Large intestine (tissue), 1 donor: ENCODE data around the gene CARD9. TPM values are rescaled to one million over a fixed set of nuclear protein-coding genes. Genes with fewer than 3 reads are reported as not detected.

Experiments used
- polyA plus RNA-seq: library from polyadenylated mRNA; unstranded; fragments of 120-200 nt; gene quantifications from one replicate; pipeline ENCODE4 v1.2.1, GENCODE V29; 2013

CARD9 gene
- polyA plus RNA-seq, 1 donor, result 2.4 TPM

Other genes with a start within 250 kb of the CARD9 start
- not detected for gene LHX3, start 168.5 kb downstream of the CARD9 start, polyA plus RNA-seq
- 11.9 TPM for gene QSOX2, start 127.9 kb downstream of the CARD9 start, polyA plus RNA-seq
- 2.0 TPM for gene CCDC187, start 69.6 kb downstream of the CARD9 start, polyA plus RNA-seq
- gene GPSM1, start 46.1 kb downstream of the CARD9 start, polyA plus RNA-seq, result 39.9 TPM
- 17.0 TPM for gene DNLZ, start 9.9 kb downstream of the CARD9 start, polyA plus RNA-seq
- 11.3 TPM for gene SNAPC4, start 26.5 kb upstream of the CARD9 start, polyA plus RNA-seq
- gene ENTR1, start 36.9 kb upstream of the CARD9 start, polyA plus RNA-seq, result 50.1 TPM
- gene PMPCA, start 37.0 kb upstream of the CARD9 start, polyA plus RNA-seq, result 64.7 TPM
- gene INPP5E, start 66.2 kb upstream of the CARD9 start, polyA plus RNA-seq, result 12.8 TPM
- gene SEC16A, start 109.4 kb upstream of the CARD9 start, polyA plus RNA-seq, result 51.4 TPM
- gene NOTCH1, start 172.4 kb upstream of the CARD9 start, polyA plus RNA-seq, result 13.4 TPM